Measurements from ENCODE around the gene PCGF5. TPM values are rescaled to one million over a fixed set of nuclear protein-coding genes. Genes with fewer than 3 reads are reported as not detected.
A peak's percentile ranks its signal among the peaks of the same experiment; 100 is the strongest.

The PCGF5 gene
- total and polyA plus RNA-seq, 10 of the 15 experiments (the other 5 are each of a cell fraction or from before 2014, with no cell fraction given): 33.2 to 79.7 (median 50.7) TPM

- TF ChIP-seq E2F8 (IDR thresholded peaks at IDR 0.05; ENCODE audit: low read depth, partially characterized antibody) (no peak), SIN3A (IDR thresholded peaks at IDR 0.05; ENCODE audit: low read depth, low read length) (no peak), NFYB (IDR thresholded peaks at IDR 0.05; ENCODE audit: insufficient read depth, low read depth, low read length) (no peak), KDM1A (IDR thresholded peaks at IDR 0.05; ENCODE audit: borderline replicate concordance) (no peak), POLR2A (IDR thresholded peaks at IDR 0.05; ENCODE audit: low read depth, low read length) (no peak), RBBP5 (conservative IDR thresholded peaks at IDR 0.05) (no peak), MTA2 (IDR thresholded peaks at IDR 0.05; ENCODE audit: low read depth) (peak; percentile 59; the same call in 1 of the 2 replicates), JUNB (IDR thresholded peaks at IDR 0.05) (0 out of 2 replicates have a peak, but pooled peaks have one; percentile 45), PAX8 (IDR thresholded peaks at IDR 0.05) (no peak), PML (IDR thresholded peaks at IDR 0.05; ENCODE audit: low read length) (no peak), MEF2B (IDR thresholded peaks at IDR 0.05; ENCODE audit: partially characterized antibody, poor library complexity, severe bottlenecking) (no peak), ASH2L (IDR thresholded peaks at IDR 0.05; ENCODE audit: borderline replicate concordance, low read depth) (no peak), CEBPZ (IDR thresholded peaks at IDR 0.05; ENCODE audit: low read depth, low read length) (no peak), RELB (IDR thresholded peaks at IDR 0.05; ENCODE audit: low read depth) (peak; percentile 21; the same call in 1 of the 2 replicates), NR2F1 (conservative IDR thresholded peaks at IDR 0.05) (no peak), BRCA1 (IDR thresholded peaks at IDR 0.05; ENCODE audit: low read depth, low read length) (no peak), BCLAF1 (IDR thresholded peaks at IDR 0.05) (no peak), BMI1 (IDR thresholded peaks at IDR 0.05; ENCODE audit: borderline replicate concordance) (no peak), ATF3 (IDR thresholded peaks at IDR 0.05; ENCODE audit: borderline replicate concordance, extremely low read depth, low read depth, low read length) (no peak)
Observed at GRCh38 chr10:91313796-91314485, 93.5 kb downstream of the PCGF5 start (continued).

Data from GM12878 (cell line).